ENCODE data around the gene ZFAND3.
"Not testable (repeated sequence)": the region's sequence is repeated elsewhere in the genome, so short reads cannot be mapped to it uniquely, and the experiment has no call there.

The ZFAND3 gene

DNA sequence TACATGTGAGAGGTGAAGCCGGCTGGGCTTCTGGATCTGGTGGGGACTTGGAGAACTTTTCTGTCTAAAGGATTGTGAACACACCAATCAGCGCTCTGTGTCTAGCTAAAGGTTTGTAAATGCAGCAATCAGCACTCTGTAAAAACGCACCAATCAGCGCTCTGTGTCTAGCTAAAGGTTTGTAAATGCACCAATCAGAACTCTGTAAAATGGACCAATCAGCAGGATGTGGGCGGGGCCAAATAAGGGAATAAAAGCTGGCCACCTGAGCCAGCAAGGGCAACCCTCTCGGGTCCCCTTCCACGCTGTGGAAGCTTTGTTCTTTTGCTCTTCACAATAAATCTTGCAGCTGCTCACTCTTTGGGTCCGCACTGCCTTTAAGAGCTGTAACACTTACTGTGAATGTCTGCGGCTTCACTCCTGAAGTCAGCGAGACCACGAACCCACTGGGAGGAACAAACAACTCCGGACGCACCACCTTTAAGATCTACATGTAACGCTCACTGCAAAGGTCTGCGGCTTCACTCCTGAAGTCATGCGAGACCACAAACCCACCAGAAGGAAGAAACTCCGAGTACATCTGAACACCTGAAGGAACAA lies 143.1 kb downstream of the ZFAND3 start:
- not testable (repeated sequence) for H2BK5ac ChIP-seq (ENCODE audit: low read depth, low read length, poor library complexity, severe bottlenecking); H2BK120ac ChIP-seq (ENCODE audit: low read depth, low read length); H3K4me3 ChIP-seq (ENCODE audit: insufficient read depth in 1 of 2, low read depth in 1 of 2, low read length in 2 of 2); H3K9me3 ChIP-seq (ENCODE audit: control insufficient read depth, low read length); H3K27me3 ChIP-seq (ENCODE audit: control insufficient read depth in 1 of 2, insufficient read depth in 1 of 2, low read length in 2 of 2); H3K23ac ChIP-seq (ENCODE audit: low read length in 2 of 2); H3K9ac ChIP-seq (ENCODE audit: low read length); H3K4me2 ChIP-seq (ENCODE audit: low read length, poor library complexity, severe bottlenecking); H4K8ac ChIP-seq (ENCODE audit: low read length); H2BK15ac ChIP-seq (ENCODE audit: low read depth, poor library complexity, severe bottlenecking); H2AK5ac ChIP-seq (ENCODE audit: low read length, severe bottlenecking); H3K36me3 ChIP-seq (ENCODE audit: control insufficient read depth in 1 of 2, insufficient read depth in 2 of 2, low read depth in 1 of 2, low read length in 2 of 2); H3K4ac ChIP-seq (ENCODE audit: low read depth in 1 of 2, low read length in 2 of 2); H3K27ac ChIP-seq (ENCODE audit: low read length, poor library complexity, severe bottlenecking); DNase-seq; H3K18ac ChIP-seq (ENCODE audit: low read depth in 1 of 2, low read length in 2 of 2); H4K91ac ChIP-seq (ENCODE audit: low read length); H3K14ac ChIP-seq (ENCODE audit: low read length in 2 of 2); H2BK12ac ChIP-seq (ENCODE audit: low read length in 2 of 2); H2AFZ ChIP-seq (ENCODE audit: low read depth, low read length); H3K4me1 ChIP-seq (ENCODE audit: control insufficient read depth, insufficient read depth, low read depth, low read length)
- peaks cover 26% of the 10 kb centered on the region for H3K79me1 ChIP-seq (replicated peaks; ENCODE audit: low read length, poor library complexity, severe bottlenecking)
- WGBS: 96% methylated on average over 17 of the region's 17 CpGs

GRCh38 chr6:37965964-37966676 lies 146.6 kb downstream of the ZFAND3 start:
- H3K36me3 ChIP-seq (ENCODE audit: control insufficient read depth in 1 of 2, insufficient read depth in 2 of 2, low read depth in 1 of 2, low read length in 2 of 2): peaks cover 0 to 5% of the 10 kb centered on the region in 2 experiments
- no peak overlapping the region for H2BK5ac ChIP-seq (ENCODE audit: low read depth, low read length, poor library complexity, severe bottlenecking)
- peaks cover 30% of the 10 kb centered on the region for H3K79me1 ChIP-seq (replicated peaks; ENCODE audit: low read length, poor library complexity, severe bottlenecking)
- no peak overlapping the region for H4K91ac ChIP-seq (ENCODE audit: low read length)
- H3K9me3 ChIP-seq (ENCODE audit: control insufficient read depth, low read length): no peaks in the 10 kb centered on the region
- H3K14ac ChIP-seq (ENCODE audit: low read length in 2 of 2): no peak overlapping the region
- no peak overlapping the region for H3K4ac ChIP-seq (ENCODE audit: low read depth in 1 of 2, low read length in 2 of 2)
- H3K4me3 ChIP-seq (ENCODE audit: insufficient read depth in 1 of 2, low read depth in 1 of 2, low read length in 2 of 2): no peak overlapping the region
- H2BK12ac ChIP-seq (ENCODE audit: low read length in 2 of 2): no peak overlapping the region
- no peak overlapping the region for H3K4me2 ChIP-seq (ENCODE audit: low read length, poor library complexity, severe bottlenecking)
- H3K27me3 ChIP-seq (ENCODE audit: control insufficient read depth in 1 of 2, insufficient read depth in 1 of 2, low read length in 2 of 2): no peaks in the 10 kb centered on the region
- no peak for DNase-seq
- H2BK120ac ChIP-seq (ENCODE audit: low read depth, low read length): no peak overlapping the region
- no peak overlapping the region for H3K18ac ChIP-seq (ENCODE audit: low read depth in 1 of 2, low read length in 2 of 2)
- H3K4me1 ChIP-seq (ENCODE audit: control insufficient read depth, insufficient read depth, low read depth, low read length): peaks cover under 1% of the 10 kb centered on the region
- H2AK5ac ChIP-seq (ENCODE audit: low read length, severe bottlenecking): no peak overlapping the region
- H3K23ac ChIP-seq (ENCODE audit: low read length in 2 of 2): no peak overlapping the region
- no peak overlapping the region for H2AFZ ChIP-seq (ENCODE audit: low read depth, low read length)
- H3K27ac ChIP-seq (ENCODE audit: low read length, poor library complexity, severe bottlenecking): no peak overlapping the region
- no peak overlapping the region for H2BK15ac ChIP-seq (ENCODE audit: low read depth, poor library complexity, severe bottlenecking)
- H4K8ac ChIP-seq (ENCODE audit: low read length): no peak overlapping the region
- no peak overlapping the region for H3K9ac ChIP-seq (ENCODE audit: low read length)
- 100% methylated on average over 2 of the region's 3 CpGs for WGBS

DNA sequence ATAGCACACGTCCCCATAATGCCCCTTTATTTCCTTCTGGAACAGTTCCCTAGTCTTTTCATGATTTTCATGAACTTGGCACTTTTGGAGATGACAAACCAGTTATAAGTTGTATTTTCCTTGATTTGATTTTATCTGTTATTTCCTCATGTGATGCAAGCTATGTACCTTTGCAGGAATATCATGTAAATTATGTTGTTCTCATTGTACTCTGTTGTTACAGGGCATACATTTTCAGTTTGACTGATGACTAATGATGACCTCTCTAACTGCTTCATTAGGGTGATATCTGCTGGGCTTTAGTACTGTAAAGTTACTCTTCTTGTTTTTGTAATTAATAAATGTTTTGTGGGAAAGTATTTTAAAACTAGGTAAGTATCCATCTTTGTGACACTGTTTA lies 147.3 kb downstream of the ZFAND3 start:
- no peak for DNase-seq

GRCh38 chr6:37967651-37968050 lies 148.1 kb downstream of the ZFAND3 start:
- no peak overlapping the region for H3K18ac ChIP-seq (ENCODE audit: low read depth in 1 of 2, low read length in 2 of 2)
- H2BK5ac ChIP-seq (ENCODE audit: low read depth, low read length, poor library complexity, severe bottlenecking): no peak overlapping the region
- H3K9me3 ChIP-seq (ENCODE audit: control insufficient read depth, low read length): no peaks in the 10 kb centered on the region
- H2AK5ac ChIP-seq (ENCODE audit: low read length, severe bottlenecking): no peak overlapping the region
- H3K27me3 ChIP-seq (ENCODE audit: control insufficient read depth in 1 of 2, insufficient read depth in 1 of 2, low read length in 2 of 2): no peaks in the 10 kb centered on the region
- H3K4me1 ChIP-seq (ENCODE audit: control insufficient read depth, insufficient read depth, low read depth, low read length): no peaks in the 10 kb centered on the region
- no peak overlapping the region for H2AFZ ChIP-seq (ENCODE audit: low read depth, low read length)
- H2BK120ac ChIP-seq (ENCODE audit: low read depth, low read length): no peak overlapping the region
- no peak overlapping the region for H3K4ac ChIP-seq (ENCODE audit: low read depth in 1 of 2, low read length in 2 of 2)
- no peak overlapping the region for H3K23ac ChIP-seq (ENCODE audit: low read length in 2 of 2)
- H3K36me3 ChIP-seq (ENCODE audit: control insufficient read depth in 1 of 2, insufficient read depth in 2 of 2, low read depth in 1 of 2, low read length in 2 of 2): peaks cover 0 to 5% of the 10 kb centered on the region in 2 experiments
- no peak overlapping the region for H3K4me2 ChIP-seq (ENCODE audit: low read length, poor library complexity, severe bottlenecking)
- H2BK15ac ChIP-seq (ENCODE audit: low read depth, poor library complexity, severe bottlenecking): no peak overlapping the region
- no peak overlapping the region for H2BK12ac ChIP-seq (ENCODE audit: low read length in 2 of 2)
- no peak overlapping the region for H3K27ac ChIP-seq (ENCODE audit: low read length, poor library complexity, severe bottlenecking)
- H3K9ac ChIP-seq (ENCODE audit: low read length): no peak overlapping the region
- no peak overlapping the region for H3K14ac ChIP-seq (ENCODE audit: low read length in 2 of 2)
- DNase-seq: no peak
- H4K91ac ChIP-seq (ENCODE audit: low read length): no peak overlapping the region
- H4K8ac ChIP-seq (ENCODE audit: low read length): no peak overlapping the region
- H3K4me3 ChIP-seq (ENCODE audit: insufficient read depth in 1 of 2, low read depth in 1 of 2, low read length in 2 of 2): no peak overlapping the region
- H3K79me1 ChIP-seq (replicated peaks; ENCODE audit: low read length, poor library complexity, severe bottlenecking): peaks cover 26% of the 10 kb centered on the region
- no CpG with 5 or more reads among the region's 1 CpG for WGBS

More for the DNA sequence above, 147.3 kb downstream of the ZFAND3 start:
- H3K9ac ChIP-seq (ENCODE audit: low read length): no peak overlapping the region
- H3K4me3 ChIP-seq (ENCODE audit: insufficient read depth in 1 of 2, low read depth in 1 of 2, low read length in 2 of 2): no peak overlapping the region
- no peak overlapping the region for H3K27ac ChIP-seq (ENCODE audit: low read length, poor library complexity, severe bottlenecking)
- H2BK12ac ChIP-seq (ENCODE audit: low read length in 2 of 2): no peak overlapping the region
- no CpG with 5 or more reads among the region's 1 CpG for WGBS
- H3K4me2 ChIP-seq (ENCODE audit: low read length, poor library complexity, severe bottlenecking): no peak overlapping the region
- H3K27me3 ChIP-seq (ENCODE audit: control insufficient read depth in 1 of 2, insufficient read depth in 1 of 2, low read length in 2 of 2): no peaks in the 10 kb centered on the region
- no peak overlapping the region for H2BK120ac ChIP-seq (ENCODE audit: low read depth, low read length)
- H3K14ac ChIP-seq (ENCODE audit: low read length in 2 of 2): no peak overlapping the region
- H4K91ac ChIP-seq (ENCODE audit: low read length): no peak overlapping the region
- no peak overlapping the region for H3K4ac ChIP-seq (ENCODE audit: low read depth in 1 of 2, low read length in 2 of 2)
- peaks cover 0 to 5% of the 10 kb centered on the region in 2 experiments for H3K36me3 ChIP-seq (ENCODE audit: control insufficient read depth in 1 of 2, insufficient read depth in 2 of 2, low read depth in 1 of 2, low read length in 2 of 2)
- H3K18ac ChIP-seq (ENCODE audit: low read depth in 1 of 2, low read length in 2 of 2): no peak overlapping the region
- no peak overlapping the region for H3K23ac ChIP-seq (ENCODE audit: low read length in 2 of 2)
- H3K79me1 ChIP-seq (replicated peaks; ENCODE audit: low read length, poor library complexity, severe bottlenecking): peaks cover 26% of the 10 kb centered on the region
- no peak overlapping the region for H2AFZ ChIP-seq (ENCODE audit: low read depth, low read length)
- H4K8ac ChIP-seq (ENCODE audit: low read length): no peak overlapping the region
- no peaks in the 10 kb centered on the region for H3K4me1 ChIP-seq (ENCODE audit: control insufficient read depth, insufficient read depth, low read depth, low read length)
- H2AK5ac ChIP-seq (ENCODE audit: low read length, severe bottlenecking): no peak overlapping the region
- H3K9me3 ChIP-seq (ENCODE audit: control insufficient read depth, low read length): no peaks in the 10 kb centered on the region
- H2BK5ac ChIP-seq (ENCODE audit: low read depth, low read length, poor library complexity, severe bottlenecking): no peak overlapping the region
- no peak overlapping the region for H2BK15ac ChIP-seq (ENCODE audit: low read depth, poor library complexity, severe bottlenecking)
